A549 (cell line): ENCODE results near the gene PIM3.

Source experiments
- BCL3 ChIP-seq: fragments of >200 bp; sonication (Bioruptor Twin); formaldehyde crosslinking; IDR thresholded peaks from 3 replicates; pipeline ENCODE4 v1.6.1; 2016
- BHLHE40 ChIP-seq: IDR thresholded peaks from 2 replicates; pipeline ENCODE4 v1.6.1; 2012; ENCODE audit warnings: low read depth, low read length, inconsistent platforms
- CBX8 ChIP-seq: fragments of 200-600 bp; sonication (generic); IDR thresholded peaks from 2 replicates; pipeline ENCODE4 v1.6.1; 2016
- CHD2 ChIP-seq: fragments of 150-350 bp; IDR thresholded peaks from 2 replicates; pipeline ENCODE4 v1.6.1; 2014; ENCODE audit warnings: low read length; ENCODE audit not compliant: partially characterized antibody
- CTCF ChIP-seq: fragments of >200 bp; sonication (Bioruptor Twin); formaldehyde crosslinking; IDR thresholded peaks from 3 replicates; pipeline ENCODE4 v1.5.1; 2016
- EHMT2 ChIP-seq: fragments of 200-600 bp; sonication (generic); IDR thresholded peaks from 2 replicates; pipeline ENCODE4 v1.6.1; 2016; ENCODE audit warnings: antibody characterized with exemption, low read depth, mild to moderate bottlenecking, moderate library complexity
- EP300 ChIP-seq, 2 experiments: fragments of >200 bp; sonication (Bioruptor Twin); formaldehyde crosslinking; IDR thresholded peaks; 2 replicates in 1 of 2; 3 replicates in 1 of 2; pipeline ENCODE4 v1.6.1; 2016 to 2017
- MAFK ChIP-seq: fragments of 450-650 bp; IDR thresholded peaks from 2 replicates; pipeline ENCODE4 v1.6.1; 2014; ENCODE audit not compliant: partially characterized antibody
- POLR2A ChIP-seq: IDR thresholded peaks from 2 replicates; pipeline ENCODE4 v1.6.1; 2012; ENCODE audit warnings: mild to moderate bottlenecking, low read length
- RFX5 ChIP-seq: fragments of 450-650 bp; IDR thresholded peaks from 2 replicates; pipeline ENCODE4 v1.7.1; 2014; ENCODE audit warnings: antibody characterized with exemption, mild to moderate bottlenecking, moderate library complexity
- SMC3 ChIP-seq: fragments of >200 bp; sonication (Bioruptor Twin); formaldehyde crosslinking; IDR thresholded peaks from 3 replicates; pipeline ENCODE4 v1.6.1; 2018; ENCODE audit warnings: inconsistent platforms
- USF2 ChIP-seq: fragments of 450-650 bp; IDR thresholded peaks from 2 replicates; pipeline ENCODE4 v1.6.1; 2014; ENCODE audit warnings: antibody characterized with exemption
- ZSCAN20 ChIP-seq: fragments of 250-450 bp; sonication (Bioruptor Pico); IDR thresholded peaks from 2 replicates; pipeline ENCODE4 v1.8.0; 2022; ENCODE audit warnings: mild to moderate bottlenecking, moderate library complexity

- TF ChIP-seq CHD2, result no peak
- TF ChIP-seq ZSCAN20, result no peak
- TF ChIP-seq CTCF, result no peak
- TF ChIP-seq MAFK, result no peak
- TF ChIP-seq EP300 (IDR thresholded peaks at IDR 0.05), result no peak
- TF ChIP-seq POLR2A, result no peak
- TF ChIP-seq USF2, result no peak
- TF ChIP-seq BCL3, result no peak
- no peak for TF ChIP-seq BHLHE40
- no peak for TF ChIP-seq RFX5
- no peak for TF ChIP-seq SMC3
- TF ChIP-seq EHMT2, result no peak
- no peak for TF ChIP-seq CBX8
These were observed 10.7 kb upstream of the PIM3 start for GRCh38 chr22:49949914-49950292.
